Measurements from ENCODE around the gene OGFR.

The OGFR gene

GRCh38 chr20:62770111-62770910 is 34.3 kb upstream of the OGFR start:
- DNase-seq, result no peak

- no peak for DNase-seq
Observed at GRCh38 chr20:62770916-62771315, 33.7 kb upstream of the OGFR start.

- DNase-seq, result no peak
Observed at GRCh38 chr20:62771396-62772102, 33.1 kb upstream of the OGFR start.

- DNase-seq, result no peak
Observed at GRCh38 chr20:62772103-62772611, 32.5 kb upstream of the OGFR start.

GRCh38 chr20:62772619-62772989 is 32.0 kb upstream of the OGFR start:
- no peak for DNase-seq

GRCh38 chr20:62772990-62773844 is 31.4 kb upstream of the OGFR start:
- no peak for DNase-seq

- DNase-seq, result no peak
Observed at GRCh38 chr20:62773845-62774714, 30.6 kb upstream of the OGFR start.

GRCh38 chr20:62774762-62775161 is 29.9 kb upstream of the OGFR start:
- no peak for DNase-seq

GRCh38 chr20:62775206-62775605 is 29.4 kb upstream of the OGFR start:
- no peak for DNase-seq

GRCh38 chr20:62776035-62776691 is 28.5 kb upstream of the OGFR start:
- no peak for DNase-seq

GRCh38 chr20:62776692-62777527 is 27.7 kb upstream of the OGFR start:
- DNase-seq, result peak; percentile 71

GRCh38 chr20:62777528-62777830 is 27.2 kb upstream of the OGFR start:
- DNase-seq, result no peak

GRCh38 chr20:62778058-62778457 is 26.6 kb upstream of the OGFR start:
- DNase-seq, result no peak

- DNase-seq, result no peak
Observed at GRCh38 chr20:62778601-62779416, 25.8 kb upstream of the OGFR start.

GRCh38 chr20:62779417-62779685 is 25.3 kb upstream of the OGFR start:
- no peak for DNase-seq

GRCh38 chr20:62780204-62780603 is 24.4 kb upstream of the OGFR start:
- DNase-seq, result no peak

- DNase-seq, result no peak
Observed at GRCh38 chr20:62780696-62781095, 23.9 kb upstream of the OGFR start.

GRCh38 chr20:62782149-62782892 is 22.3 kb upstream of the OGFR start:
- DNase-seq, result no peak

- no peak for DNase-seq
Observed at GRCh38 chr20:62782893-62783278, 21.7 kb upstream of the OGFR start.

GRCh38 chr20:62784497-62784896 is 20.1 kb upstream of the OGFR start:
- no peak for DNase-seq

Data from stimulated activated CD4-positive, alpha-beta T cell treated with anti-CD3 and anti-CD28 coated beads, Interleukin-1b, Interleukin-23, amount 100 ng/mL, for 48 hours (primary cell).